ENCODE results near the gene GNG7. TPM values are rescaled to one million over a fixed set of nuclear protein-coding genes. Genes with fewer than 3 reads are reported as not detected.
"Not testable (repeated sequence)": the region's sequence is repeated elsewhere in the genome, so short reads cannot be mapped to it uniquely, and the experiment has no call there.

GNG7 gene
- polyA plus RNA-seq, 1 donor, result 2.4 TPM

DNA sequence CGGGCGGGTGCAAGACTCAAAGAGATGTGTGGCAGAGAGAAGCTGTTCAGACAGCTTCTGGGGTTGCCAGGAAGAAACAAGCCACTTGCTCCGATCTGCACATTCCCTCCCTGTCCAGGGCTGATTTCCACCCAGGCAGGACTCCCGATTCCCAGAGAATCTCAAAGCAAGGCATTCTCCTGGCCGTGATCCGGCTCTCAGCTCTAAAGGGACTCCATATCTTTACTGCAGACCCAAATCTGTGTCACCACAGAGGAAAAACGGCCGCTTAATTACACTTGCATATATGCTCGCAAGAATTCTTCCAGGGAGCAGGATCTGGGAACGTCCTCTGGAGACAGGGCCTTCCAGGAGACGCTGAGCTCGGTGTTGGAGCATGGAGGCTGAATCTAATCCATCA, 25.7 kb downstream of the GNG7 start:
- no peak for DNase-seq (ENCODE audit: low read depth)

DNA sequence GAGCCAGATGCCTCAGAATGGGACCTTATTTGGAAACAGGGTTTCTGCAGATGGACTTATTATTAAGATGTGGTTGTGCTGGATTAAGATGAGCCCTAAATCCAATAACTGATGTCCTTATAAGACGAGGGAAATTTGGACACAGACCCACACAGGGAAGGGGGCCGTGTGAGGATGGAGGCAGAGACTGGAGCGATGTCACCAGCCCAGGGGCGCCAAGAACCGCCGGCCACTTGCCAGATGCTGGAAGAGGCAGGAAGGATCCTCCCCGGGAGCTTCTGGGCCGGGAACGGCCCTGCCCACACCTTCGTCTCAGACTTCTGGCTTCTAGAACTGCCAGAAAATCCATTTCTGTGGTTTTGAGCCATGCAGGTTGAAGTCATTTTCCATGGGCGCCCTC, 26.6 kb downstream of the GNG7 start:
- DNase-seq (ENCODE audit: low read depth), result no peak

DNA sequence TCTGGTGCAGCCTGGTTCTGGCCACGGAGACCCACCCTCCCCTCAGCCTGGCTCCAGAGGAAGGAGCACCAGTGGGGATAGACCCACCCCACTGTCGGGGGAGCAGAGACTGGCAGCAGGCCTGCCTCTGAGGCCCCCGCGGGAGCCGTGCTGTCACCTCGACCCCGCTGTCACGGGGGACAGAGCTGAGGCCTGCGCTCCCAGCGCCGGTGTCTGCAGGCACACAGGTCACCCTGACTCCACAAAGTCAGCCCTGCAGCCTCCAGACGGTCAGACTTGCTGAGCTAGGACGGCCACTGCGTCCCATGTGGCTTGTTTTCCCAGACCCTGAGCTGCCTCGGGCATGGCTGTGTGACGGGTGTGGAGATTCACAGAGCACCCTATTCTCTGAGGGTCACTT, 32.3 kb downstream of the GNG7 start:
- no peak for DNase-seq (ENCODE audit: low read depth)

DNA sequence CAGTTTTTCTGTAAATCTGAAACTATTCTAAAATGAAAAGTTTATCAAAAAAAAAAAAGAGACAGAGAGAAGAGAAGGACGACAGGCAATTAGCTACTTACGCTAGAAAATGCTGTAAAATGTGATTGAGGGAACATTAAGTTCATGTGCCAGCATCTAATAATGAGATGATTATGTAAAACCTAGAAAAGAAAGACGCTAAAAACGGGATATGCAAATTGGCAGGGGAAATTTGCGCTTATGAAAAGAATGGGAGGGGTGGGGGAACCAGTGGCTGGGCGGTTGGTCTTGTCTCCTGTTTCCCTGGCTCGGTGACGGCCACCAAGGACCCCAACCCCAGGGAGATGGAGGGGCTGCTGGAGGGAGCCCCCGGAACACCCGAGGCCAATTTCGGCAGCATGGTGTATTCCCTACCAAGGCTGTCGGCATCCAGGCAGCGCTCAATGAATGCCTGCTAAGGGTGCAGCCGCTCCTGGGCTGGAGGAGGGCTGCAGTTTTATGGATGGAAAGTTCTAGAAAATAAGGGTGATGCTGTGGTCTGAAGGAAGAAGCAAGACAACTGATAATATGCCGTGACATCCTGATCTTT, 34.2 kb downstream of the GNG7 start:
- DNase-seq (ENCODE audit: low read depth), result no peak

DNA sequence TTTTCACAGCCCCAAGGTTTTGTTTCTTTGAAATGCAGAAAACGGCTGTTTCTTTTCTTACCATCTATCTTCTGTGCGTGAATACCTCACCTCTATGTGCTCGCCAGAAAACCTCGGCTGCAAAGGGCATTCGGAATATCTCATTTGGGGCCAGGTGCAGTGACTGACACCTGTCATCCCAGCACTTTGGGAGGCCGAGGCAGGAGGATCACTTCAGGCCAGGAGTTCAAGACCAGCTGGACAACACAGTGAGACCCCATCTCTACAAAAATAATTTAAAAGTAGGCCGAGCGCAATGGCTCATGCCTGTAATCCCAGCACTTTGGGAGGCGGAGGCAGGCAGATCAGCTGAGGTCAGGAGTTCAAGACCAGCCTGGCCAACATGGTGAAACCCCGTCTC, 35.1 kb downstream of the GNG7 start:
- DNase-seq (ENCODE audit: low read depth), result not testable (repeated sequence)

DNA sequence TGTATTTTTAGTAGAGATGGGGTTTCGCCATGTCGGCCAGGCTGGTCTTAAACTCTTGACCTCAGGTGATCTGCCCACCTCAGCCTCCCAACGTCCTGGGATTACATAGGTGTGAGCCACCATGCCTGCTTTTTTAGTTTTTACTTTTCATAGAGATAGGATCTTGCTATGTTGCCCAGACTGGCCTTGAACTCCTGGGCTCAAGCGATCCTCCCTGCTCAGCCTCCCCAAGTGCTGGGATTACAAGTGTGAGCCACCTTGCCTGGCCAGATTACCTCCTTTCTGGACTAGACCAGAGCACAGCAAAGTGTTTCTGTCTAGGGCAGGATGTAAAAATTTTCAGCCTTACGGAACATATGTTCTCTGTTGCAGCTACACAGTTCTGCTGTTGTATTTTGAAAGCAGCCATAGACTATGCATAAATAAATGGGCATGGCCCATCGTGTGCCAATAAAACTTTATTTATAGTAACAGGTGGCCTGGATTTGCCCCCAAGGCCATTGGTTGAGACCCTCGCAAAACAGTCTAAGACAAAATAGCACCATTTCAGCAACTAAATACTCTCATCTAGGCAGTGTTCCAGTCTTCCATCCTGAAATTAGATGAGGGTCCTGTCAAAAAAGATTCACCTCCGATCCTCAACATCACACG, 36.0 kb downstream of the GNG7 start:
- DNase-seq (ENCODE audit: low read depth), result no peak

DNA sequence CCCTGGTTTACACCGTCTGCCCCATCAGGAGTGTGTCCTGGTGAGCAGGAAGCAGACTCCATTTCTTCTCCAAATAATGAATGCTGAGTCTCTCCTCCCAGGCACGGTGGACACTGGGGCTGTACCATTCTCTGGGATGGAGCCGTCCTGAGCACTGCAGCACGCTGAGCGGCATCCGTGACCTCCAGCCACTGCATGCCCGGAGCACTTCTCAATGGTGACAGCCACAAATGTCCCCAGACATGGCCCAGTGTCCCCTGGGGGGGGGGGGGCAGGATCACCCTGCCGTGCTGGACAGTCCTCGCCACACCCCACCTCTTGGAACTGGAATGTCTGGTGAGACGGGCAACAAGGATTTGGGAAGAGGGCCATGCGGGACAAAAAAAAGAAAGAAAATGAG, 37.4 kb downstream of the GNG7 start:
- no peak for DNase-seq (ENCODE audit: low read depth)

DNA sequence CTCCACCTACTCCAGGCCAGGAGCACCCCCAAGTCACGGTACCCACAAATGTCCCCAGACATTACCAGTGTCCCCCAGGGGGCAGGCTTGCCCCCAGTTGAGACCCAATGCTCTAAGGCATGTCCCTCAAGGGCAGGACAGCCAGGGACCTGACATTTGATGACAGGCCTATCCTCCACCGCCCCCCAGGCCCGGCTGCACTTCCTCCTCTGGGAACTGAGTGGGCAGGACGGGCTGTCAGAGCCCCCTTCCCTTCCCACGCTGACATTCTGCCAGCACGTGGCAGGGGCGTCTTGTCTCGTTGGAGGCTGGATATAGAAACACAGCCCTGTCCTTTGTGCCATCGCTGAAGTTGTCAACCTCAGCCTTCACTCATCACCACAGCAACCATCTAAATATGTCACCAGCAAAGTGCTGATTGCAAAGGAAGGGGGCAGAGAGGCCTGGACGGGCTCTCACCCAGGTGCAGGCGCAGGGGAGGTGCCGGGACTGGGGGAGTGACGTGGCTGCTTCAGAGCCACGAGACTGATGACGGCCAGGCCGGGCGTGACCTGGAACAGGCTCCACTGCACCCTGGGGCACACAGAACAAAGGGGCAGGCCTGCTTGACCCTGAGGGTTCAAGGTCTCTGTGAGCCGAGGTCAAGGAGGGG, 38.4 kb downstream of the GNG7 start:
- DNase-seq (ENCODE audit: low read depth), result no peak

DNA sequence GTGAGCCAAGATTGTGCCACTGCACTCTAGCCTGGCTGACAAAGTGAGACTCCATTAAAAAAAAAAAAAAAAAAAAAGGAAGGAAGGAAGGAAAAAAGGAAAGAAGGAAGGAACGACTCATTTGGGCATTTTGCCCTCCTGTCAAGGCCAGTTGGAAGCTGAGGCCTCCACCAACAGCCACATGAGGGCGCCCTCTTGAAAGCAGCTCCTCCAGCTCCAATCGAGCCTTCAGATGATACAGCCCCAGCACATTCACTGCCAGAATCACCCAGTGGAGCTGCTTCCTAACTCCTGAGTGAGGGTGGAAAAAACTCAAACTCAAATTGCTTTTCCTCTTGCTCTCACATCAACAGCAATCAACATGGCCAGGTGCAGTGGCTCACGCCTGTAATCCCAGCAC, 40.9 kb downstream of the GNG7 start:
- DNase-seq (ENCODE audit: low read depth), result no peak

DNA sequence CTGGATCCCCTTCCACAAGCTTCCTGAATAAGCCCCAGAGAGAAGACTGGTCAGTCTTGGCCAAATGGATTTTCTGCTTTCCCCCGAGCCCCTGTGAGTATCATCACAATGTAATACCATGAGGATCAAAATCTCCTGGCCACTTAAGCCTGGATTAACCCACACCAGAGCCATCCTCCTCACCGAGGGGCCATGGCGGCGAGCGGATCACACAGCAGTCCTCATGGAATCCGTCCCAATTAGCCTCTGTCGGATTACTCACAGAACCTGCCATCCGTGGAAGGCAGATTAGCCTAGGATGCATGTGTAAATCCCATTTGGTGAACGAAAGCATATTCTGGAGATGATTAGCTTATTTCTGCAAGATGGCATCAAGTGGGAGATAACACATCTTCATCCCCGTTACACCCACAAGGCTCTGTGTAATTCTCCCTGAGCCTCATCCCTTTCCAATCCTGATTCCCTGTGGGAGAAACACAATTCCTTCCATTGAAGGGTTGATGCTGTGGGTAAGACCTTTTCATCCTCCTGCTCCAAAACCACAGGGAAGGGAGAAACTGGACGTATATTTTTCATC, 42.5 kb downstream of the GNG7 start:
- no peak for DNase-seq (ENCODE audit: low read depth)

DNA sequence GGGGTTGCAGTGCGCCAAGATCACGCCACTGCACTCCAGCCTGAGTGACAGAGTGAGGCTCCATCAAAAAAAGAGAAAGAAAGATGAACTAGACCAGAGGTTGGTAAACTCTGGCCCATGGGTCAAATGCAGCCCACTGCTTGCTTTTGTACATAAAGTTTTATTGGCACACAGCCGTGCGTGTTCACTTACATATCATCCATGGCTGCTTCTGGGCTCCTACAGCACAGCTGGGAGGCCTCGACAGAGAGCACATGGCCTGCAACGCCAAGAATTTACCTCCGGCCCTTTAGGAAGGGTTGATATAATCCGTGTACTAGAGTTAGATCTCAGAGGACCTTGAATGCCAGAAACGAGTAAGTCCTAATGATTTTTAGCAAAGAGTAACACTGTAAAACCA, 46.0 kb downstream of the GNG7 start:
- DNase-seq (ENCODE audit: low read depth), result no peak

DNA sequence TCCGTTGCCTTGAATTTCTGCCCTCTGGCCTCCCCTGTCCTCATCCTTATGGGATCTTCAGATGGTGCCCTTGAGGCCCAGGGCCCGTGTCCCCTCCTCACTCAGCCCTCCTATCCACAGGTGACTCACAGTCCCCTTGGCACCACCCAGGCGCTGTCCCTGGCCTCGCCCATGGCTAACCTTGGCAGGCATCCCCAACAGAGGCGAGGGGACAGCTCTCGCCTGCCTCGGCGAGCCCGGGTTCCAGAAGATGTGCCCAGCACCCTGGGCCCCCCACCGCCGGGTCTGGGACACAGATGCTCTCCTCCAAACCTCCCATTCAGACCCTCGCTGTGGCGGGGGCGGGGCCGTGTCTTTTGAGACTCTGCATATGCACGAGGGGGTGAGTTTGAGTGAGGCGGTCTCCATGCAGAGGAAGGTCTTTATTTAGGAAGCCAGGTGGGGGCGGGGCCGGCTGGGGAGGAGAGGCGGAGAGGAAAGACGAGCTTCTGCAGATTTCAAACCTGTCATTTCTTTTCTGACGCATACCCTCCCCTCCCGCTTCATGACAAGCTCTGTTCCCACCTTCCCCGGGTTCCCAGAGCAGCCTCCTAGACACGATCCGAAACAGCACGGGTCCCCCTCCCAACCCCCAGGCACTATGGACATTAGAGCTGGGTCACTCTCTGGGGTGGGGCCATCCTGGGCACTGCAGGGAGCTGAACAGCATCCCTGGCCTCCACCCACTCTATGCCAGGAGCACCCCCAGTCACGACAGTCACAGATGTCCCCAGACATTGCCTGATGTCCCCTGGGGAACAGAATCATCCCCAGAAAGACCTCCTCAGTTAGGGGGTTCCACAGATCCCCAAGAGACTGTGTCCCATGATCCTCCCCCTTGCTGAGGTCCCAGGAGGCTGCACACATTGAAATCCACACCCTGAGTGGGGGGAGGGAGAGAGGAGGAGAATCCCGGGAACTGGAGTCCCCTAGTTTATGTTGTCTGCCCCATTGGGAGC, 48.5 kb downstream of the GNG7 start:
- DNase-seq (ENCODE audit: low read depth), result no peak

DNA sequence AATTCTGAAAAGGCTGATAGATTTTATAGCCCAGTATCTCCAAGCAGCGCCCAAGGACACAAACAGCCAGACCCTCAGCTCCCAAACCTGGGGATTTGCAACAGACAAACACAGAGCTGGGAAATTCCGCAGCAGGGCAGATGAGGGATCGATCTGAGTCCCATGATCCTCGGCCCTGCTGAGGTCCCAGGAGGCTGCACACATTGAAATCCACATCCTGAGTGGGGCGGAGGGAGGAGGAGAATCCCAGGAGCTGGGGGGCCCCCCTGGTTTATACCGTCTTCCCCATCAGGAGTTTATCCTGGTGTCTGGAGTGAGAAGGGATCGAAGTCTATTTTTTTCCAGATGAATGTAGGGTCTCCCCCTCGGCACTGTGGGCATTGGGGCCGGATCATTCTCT, 49.3 kb downstream of the GNG7 start:
- DNase-seq (ENCODE audit: low read depth), result no peak

DNA sequence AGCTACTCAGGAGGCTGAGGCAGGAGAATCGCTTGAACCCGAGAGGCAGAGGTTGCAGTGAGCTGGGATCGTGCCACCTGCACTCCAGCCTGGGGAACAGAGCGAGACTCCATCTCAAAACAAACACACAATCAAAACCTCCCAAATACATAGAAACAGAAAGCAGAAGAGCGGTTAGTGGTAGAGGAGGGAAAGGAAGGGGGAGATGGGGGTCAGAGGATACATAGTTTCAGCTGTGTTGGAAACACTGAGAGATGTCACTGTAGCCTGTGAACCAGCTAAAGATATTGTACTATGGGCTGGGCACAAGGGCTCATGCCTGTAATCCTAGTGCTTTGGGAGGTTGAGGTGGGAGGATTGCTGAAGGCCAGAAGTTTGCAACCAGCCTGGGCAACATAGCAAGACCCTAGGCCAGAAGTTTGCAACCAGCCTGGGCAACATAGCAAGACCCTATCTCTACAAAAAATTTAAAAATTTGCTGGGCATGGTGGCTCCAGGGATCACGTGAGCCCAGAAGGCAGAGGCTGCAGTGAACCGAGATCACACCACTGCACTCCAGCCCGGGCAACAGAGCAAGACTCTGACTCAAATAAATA, 49.9 kb downstream of the GNG7 start:
- DNase-seq (ENCODE audit: low read depth), result no peak

DNA sequence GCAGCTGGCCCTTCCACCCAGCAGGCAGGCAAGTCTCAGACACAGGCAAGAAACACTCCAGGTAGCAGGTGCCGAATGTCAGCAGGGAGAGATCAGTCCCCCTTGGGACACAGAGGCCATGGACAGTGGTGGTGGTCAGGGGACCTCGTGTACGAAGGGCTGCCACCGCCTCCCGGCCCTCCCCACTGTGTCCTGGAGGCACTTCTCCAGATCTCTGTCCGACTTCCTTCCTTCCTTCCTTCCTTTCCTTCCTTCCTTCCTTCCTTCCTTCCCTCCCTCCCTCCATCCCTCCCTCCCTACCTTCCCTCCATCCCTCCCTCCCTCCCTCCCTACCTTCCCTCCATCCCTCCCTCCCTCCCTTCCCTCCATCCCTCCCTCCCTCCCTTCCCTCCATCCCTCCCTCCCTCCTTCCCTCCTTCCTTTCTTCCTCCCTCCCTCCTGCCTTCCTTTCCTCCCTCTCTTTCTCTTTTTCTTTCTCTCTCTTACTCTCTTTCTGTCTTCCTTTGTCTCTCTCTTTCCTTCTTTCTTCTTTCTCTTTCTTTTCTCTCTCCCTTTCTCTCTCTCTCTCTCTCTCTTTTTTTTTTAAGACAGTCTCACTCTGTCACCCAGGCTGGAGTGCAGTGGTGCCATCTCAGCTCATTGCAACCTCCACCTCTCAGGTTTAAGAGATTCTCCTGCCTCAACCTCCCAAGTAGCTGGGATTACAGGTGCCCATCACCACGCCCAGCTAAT, 51.3 kb downstream of the GNG7 start:
- not testable (repeated sequence) for DNase-seq (ENCODE audit: low read depth)

DNA sequence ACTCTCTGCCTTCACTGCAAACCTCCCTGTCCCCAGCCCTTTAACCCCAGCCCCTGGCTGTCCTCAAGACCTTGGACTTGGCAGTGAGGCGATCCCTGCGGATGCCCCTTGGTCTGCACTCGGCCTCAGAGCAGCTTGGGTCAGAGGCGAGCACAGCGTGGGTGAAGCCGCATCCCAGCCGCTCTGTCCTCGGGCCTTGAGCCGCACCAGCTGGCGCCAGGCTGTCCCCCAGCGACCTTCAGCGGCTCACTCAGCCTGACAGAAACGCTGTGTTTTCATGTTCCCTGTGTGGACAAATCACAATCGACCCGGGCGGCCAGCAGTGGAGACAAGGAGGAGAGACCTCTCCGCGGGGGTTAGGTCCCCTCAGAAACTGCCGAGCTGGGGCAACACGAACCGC, 52.0 kb downstream of the GNG7 start:
- DNase-seq (ENCODE audit: low read depth), result no peak

DNA sequence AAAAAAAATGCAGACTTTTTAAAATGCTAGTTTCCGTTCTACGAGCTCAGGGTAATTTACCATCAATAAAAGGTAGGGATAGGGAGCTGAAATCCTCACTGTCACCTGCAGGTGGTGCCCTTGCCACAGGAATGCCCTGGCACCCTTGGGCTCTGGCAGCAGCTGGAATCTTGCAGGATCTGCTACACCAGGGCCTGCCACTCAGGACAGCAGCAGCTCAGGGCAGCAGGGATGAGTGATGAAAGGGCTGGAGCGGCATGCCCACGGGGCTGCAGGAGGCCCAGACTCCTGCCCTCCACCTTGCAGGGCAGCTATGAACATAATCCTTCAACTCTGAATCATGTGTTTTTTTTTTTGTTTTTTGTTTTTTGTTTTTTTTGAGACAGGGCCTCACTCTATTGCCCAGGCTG, 54.0 kb downstream of the GNG7 start:
- DNase-seq (ENCODE audit: low read depth), result no peak

DNA sequence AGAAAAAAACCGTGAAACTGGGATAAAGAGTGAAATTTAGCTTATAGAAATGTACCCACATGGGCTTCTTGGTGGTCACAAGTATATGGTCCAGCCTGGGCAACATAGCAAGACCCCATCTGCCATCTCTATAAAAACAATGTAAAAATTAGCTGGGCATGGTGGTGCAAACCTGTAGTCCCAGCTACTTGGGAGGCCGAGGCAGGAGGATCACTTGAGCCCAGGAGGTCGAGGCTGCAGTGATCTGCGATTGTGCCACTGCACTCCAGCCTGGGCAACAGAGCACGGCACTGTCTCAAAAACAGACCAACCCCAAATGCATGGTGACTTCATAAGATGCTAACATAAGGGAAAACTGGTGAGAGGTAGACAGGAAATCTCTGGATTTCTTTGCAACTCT, 54.4 kb downstream of the GNG7 start:
- no peak for DNase-seq (ENCODE audit: low read depth)

DNA sequence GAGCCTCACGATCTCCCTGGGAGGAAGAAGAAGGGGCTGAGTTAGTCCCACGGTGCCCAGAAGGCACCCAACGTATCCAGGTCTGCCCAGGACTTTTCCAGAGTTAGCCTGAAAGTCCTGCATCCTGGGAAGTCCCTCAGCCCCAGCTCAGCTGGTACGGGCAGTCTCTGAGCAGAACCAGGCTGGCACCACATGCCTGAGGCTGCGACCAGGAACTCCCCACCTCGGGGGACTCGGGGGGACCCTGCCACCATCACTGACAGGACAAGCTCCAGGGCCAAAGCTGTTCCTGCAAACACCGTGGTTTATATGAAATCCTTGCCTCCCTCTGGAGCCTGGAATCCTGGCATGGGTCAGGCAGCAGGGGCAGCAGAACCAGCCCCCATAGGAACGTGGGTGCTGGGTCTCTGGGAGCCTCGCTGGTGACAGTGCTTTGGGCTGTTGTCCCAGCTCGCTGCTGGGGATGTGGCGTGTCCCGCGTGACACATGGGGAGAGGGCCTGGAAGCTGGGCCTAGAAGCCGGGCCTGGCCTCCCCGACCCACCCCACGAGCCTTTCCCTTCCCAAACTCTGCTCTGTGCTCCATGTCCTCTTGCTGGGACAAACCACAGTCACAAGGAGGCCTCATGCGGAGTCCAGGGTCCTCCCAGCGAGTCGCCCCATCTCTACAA, 55.5 kb downstream of the GNG7 start:
- no peak for DNase-seq (ENCODE audit: low read depth)

DNA sequence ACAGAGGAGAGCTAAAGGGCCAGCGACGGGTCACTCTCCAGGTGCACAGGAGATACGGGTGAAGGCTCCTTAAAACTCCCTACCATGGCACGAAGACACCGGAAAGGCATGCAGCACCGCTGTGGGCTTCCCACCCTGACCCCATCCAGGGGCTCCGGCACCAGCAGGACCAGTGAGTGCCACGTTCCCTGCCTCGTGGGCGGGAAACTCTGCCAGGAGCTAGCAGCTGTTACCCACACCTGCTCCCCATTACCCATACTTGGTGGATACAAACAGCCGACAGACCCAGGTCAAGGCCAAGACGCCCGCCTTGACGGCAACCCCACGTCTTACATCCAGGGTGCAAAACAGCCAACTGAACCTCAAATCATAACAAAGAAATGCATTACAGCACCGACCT, 56.7 kb downstream of the GNG7 start:
- no peak for DNase-seq (ENCODE audit: low read depth)
